ENCODE data around the gene REPS2.

- no peak for TF ChIP-seq CTCF (IDR thresholded peaks at IDR 0.05)
- TF ChIP-seq POLR2A (IDR thresholded peaks at IDR 0.05) = no peak
- no peak for TF ChIP-seq POLR2AphosphoS5 (IDR thresholded peaks at IDR 0.05)
These were observed 84.3 kb downstream of the REPS2 start for GRCh38 chrX:17030580-17031270.
